Astrocyte (in vitro differentiated cells and primary cell): ENCODE measurements around the gene NTM.

Experiments used
- EZH2 ChIP-seq: IDR thresholded peaks from 2 replicates; pipeline ENCODE4 v1.6.1; 2012; ENCODE audit warnings: mild to moderate bottlenecking, low read length, inconsistent platforms; ENCODE audit not compliant: insufficient read depth
- TF ChIP-seq, protein P1 (sequence below): IDR thresholded peaks from 2 replicates; pipeline ENCODE4 v1.5.1; 2011; ENCODE audit warnings: low read depth, mild to moderate bottlenecking, inconsistent platforms, low read length, moderate library complexity; ENCODE audit not compliant: insufficient read depth

DNA sequence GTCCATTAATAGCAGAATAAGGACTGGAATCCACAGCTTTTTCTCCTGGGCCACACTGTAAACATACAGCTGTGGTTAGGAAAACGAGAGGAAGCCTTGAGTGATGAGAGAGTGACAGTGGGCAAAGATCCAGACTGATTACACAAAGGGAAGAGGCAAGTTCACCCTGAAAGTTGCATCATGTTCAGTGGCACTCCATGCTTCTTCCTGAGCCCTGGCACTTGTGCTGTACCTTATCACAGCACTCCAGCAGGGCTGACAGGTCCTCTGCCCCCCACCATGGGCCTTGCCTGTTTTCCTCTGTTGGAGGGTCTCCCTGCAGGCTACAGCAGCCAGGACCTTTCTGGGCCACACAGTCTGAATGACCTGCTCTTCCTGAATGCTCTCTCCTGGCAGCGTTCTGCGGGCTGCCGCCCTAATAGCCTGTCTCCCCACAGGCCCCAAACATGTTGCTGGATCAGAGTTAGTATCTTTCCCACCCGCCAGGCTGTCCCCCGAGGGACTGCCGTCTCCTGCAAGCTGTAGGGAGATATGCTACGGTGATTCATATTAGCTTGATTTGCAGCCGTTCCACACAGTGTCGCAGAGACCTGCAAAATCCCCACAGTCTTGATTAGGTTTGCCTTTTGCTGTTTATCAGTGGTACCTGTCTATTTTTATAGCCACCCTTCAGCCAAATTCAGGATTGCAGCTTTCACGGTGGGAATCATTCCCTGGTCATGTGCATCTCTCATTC, 60.2 kb downstream of the NTM start:
- TF ChIP-seq, protein P1, sequence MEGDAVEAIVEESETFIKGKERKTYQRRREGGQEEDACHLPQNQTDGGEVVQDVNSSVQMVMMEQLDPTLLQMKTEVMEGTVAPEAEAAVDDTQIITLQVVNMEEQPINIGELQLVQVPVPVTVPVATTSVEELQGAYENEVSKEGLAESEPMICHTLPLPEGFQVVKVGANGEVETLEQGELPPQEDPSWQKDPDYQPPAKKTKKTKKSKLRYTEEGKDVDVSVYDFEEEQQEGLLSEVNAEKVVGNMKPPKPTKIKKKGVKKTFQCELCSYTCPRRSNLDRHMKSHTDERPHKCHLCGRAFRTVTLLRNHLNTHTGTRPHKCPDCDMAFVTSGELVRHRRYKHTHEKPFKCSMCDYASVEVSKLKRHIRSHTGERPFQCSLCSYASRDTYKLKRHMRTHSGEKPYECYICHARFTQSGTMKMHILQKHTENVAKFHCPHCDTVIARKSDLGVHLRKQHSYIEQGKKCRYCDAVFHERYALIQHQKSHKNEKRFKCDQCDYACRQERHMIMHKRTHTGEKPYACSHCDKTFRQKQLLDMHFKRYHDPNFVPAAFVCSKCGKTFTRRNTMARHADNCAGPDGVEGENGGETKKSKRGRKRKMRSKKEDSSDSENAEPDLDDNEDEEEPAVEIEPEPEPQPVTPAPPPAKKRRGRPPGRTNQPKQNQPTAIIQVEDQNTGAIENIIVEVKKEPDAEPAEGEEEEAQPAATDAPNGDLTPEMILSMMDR, result no peak
- no peak for TF ChIP-seq EZH2
